Measurements from ENCODE around the gene NBL1.

NBL1 gene

GRCh38 chr1:19676438-19676922 lies 32.4 kb downstream of the NBL1 start:
- no peak for DNase-seq

DNA sequence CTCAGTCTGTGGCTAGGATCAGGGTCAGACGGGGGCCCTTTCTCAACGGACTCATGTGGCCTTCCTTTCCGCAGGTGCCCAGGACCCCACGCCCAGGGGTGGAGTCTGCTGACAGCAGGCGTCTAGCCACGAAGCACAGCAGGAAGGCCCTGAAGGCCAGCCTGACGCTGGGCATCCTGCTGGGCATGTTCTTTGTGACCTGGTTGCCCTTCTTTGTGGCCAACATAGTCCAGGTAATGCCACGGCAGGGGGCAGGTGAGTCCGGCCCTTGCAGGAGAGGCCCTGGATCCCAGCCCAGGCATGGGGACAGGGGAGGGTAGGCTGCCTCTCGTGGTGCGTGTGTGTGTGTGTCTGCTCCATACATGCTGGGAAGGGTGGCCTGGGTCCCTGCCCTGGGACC lies 34.4 kb downstream of the NBL1 start:
- DNase-seq: no peak

DNA sequence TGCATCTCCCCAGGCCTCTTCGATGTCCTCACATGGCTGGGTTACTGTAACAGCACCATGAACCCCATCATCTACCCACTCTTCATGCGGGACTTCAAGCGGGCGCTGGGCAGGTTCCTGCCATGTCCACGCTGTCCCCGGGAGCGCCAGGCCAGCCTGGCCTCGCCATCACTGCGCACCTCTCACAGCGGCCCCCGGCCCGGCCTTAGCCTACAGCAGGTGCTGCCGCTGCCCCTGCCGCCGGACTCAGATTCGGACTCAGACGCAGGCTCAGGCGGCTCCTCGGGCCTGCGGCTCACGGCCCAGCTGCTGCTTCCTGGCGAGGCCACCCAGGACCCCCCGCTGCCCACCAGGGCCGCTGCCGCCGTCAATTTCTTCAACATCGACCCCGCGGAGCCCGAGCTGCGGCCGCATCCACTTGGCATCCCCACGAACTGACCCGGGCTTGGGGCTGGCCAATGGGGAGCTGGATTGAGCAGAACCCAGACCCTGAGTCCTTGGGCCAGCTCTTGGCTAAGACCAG lies 34.9 kb downstream of the NBL1 start:
- DNase-seq: no peak

DNA sequence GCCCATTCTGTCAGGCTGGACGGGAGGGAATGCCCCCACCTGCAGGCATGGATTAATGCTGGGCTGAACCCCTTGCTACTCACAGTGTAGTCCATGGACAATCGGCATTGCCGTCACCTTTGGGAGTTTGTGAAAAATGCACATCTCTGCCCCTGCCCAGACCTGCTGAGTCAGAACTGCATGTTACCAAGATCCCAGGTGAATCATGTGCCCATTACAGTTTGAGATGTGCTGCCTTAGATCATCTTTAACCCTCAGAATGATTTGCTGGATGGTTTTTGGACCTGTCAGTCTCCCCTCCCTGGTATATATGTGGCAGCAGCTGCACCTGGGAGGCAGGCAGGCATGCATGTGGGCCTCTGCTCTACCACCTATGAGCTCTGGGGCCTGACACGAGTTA lies 35.6 kb downstream of the NBL1 start:
- no peak for DNase-seq

- DNase-seq: no peak
Observed at GRCh38 chr1:19680644-19681043, 36.5 kb downstream of the NBL1 start.

DNA sequence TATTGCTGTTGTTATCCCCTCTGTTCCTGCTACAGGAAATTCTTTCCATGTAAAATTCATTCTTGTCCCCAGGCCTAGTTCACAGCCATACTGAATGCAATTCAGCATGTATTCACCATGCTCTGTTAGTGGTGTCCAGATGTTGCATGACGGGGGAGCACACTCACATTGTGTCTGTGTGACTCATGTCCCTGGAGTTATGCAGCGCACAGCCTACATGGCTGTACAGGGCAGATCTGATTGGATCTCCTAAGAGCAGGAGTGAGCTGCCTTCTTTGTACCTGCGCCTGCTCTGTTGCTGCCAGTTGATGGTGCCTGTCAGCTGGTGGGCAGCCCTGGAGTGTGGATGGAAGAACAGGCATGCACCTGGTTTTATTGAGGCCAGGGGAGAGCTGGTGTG lies 38.1 kb downstream of the NBL1 start:
- no peak for DNase-seq

DNA sequence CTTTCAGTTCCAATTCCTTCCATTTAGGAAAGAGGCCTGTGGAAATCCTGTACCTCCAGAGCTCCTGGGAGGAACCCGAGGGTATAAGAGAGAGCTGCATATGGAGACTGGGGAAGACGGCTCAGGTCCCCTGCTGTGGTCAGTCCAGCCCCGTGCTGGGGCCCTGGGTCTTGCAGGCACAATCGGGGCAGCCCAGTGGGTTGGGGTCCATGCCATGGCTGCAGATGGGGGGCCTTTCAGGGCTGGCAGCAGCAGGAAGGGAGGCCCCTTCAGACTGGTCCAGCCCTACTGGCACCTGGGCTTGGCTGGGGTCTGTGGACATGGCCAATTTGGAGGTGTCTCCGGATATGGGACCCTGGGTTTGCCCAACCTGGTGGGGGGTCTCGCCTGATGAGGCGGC lies 38.8 kb downstream of the NBL1 start:
- DNase-seq: no peak

DNA sequence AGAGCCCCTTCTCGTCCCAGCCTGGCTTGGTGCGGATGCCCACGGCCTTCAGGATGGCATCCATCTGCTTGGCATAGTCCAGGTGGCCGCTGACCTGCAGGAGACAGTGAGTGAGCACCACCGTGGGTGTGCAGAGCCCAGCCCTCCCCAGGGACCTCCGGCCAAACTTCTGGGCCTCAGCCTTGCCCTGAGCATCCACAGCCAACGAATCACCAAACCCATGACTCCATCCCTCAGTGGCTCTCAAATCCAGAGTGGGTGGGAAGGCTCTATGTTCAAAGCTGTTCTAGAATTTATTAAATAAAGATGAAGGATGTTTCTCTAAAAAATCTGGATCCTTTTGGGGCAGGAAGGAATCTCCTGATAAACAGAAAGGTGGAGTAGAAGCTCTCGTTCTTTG lies 39.2 kb downstream of the NBL1 start:
- DNase-seq: no peak

DNA sequence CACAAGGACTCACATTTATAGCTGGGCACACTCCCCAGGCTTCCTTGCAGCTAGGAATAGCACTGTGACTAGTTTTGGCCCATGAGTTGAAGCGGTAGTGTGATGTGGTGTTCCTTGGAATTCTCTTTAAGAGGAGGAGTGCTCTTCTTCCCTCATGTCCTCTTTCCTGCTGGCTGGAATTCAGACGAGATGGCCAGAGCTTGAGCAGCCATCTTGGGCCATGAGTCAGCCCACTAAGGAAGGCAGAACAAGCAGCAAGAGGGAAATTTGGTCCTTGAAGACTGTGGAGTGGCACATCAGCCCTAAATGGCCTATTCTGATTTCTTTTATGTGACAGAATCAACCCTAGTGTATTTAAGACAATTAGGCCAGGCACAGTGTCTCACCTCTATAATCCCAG lies 40.6 kb downstream of the NBL1 start:
- DNase-seq: no peak

DNA sequence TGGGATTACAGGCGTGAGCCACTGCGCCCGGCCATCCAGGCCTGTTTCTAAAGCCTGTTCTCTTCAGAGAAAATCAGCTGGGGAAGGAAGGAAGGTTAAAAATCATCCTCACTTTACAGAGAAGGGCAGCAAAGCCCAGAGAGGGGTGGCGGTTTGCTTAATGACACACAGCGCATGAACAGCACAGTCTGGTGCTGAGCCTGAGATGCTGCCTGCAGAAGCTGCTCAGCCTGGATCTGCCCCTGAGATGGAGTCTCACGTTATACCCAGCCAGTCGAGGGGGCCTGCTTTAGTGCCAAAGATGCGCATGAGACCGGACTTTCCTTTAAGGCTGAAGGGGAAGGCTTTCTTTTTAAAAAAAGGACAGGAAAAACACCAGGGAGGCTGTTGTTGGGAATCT lies 41.9 kb downstream of the NBL1 start:
- no peak for DNase-seq

- no peak for DNase-seq
Observed at GRCh38 chr1:19687414-19687813, 43.3 kb downstream of the NBL1 start.

GRCh38 chr1:19688041-19688842 lies 44.1 kb downstream of the NBL1 start:
- no peak for DNase-seq

DNA sequence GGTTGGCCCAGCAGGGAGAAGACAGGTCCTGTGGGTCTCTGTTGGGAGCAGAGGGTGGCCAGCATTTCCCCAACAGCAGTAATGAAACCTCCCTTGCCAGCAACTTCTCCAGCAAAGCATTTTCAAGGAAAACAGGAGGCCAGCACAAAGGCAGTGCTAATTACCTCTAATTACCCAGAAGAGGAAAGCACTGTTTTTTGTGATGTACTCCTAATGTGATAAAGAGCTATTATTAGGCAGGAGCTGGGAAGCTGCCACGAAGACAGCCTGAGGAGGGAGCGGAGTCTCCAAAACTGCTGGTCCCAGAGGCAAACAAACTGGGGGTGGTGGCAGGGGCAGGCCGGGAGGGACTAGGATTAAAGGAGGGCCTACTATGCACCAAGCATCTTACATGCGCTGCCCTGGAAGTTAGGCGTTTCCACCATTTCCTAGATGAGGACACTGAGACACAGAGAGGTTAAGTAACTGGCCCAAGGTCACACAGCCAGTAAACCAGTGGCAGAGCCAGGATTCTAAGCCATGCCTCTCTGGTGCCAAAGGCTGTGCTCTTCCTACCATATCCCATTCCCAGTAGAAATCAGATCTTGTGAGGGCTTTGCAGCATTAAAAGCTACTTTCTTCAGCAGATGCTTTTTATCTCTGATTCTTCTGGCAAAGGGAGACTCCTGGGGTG lies 45.1 kb downstream of the NBL1 start:
- DNase-seq: peak; percentile 3

DNA sequence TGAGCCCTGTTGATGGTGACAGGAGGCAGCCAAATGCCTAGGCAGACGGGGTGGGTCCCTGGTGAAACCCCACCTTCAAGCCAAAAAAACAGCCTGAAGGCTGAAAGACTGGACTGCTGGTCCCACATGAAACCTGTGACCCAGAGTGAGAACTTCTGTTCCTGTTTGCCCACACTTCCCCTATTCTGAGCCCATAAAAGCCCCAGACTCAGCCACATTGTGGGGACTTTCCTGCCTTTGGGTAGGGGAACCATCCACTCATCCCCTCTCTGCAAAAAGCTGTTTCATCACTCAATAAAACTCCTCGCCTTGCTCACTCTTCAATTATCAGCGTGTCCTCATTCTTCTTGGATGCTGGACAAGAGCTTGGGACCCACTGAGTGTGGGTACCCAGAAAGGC lies 45.7 kb downstream of the NBL1 start:
- DNase-seq: no peak

DNA sequence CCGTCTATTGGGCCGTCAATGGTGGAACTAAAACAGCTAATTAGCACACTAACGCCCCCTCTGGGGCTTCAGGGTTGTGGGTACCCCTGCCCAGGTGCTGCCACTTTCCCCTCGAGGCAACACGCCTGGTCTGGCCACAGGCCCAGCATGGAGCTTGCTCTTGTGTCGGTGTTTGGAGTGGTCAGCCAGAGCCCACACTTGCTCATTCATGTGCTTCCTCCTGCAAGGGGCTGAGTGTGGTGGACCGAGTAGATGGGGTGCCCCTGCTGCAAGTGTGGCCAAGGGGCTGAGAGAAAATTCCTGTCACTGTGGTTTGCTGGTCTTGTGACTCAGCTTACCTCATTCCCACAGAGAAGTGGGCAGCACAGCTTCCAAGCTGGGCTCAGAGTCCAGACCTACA lies 46.2 kb downstream of the NBL1 start:
- DNase-seq: no peak

DNA sequence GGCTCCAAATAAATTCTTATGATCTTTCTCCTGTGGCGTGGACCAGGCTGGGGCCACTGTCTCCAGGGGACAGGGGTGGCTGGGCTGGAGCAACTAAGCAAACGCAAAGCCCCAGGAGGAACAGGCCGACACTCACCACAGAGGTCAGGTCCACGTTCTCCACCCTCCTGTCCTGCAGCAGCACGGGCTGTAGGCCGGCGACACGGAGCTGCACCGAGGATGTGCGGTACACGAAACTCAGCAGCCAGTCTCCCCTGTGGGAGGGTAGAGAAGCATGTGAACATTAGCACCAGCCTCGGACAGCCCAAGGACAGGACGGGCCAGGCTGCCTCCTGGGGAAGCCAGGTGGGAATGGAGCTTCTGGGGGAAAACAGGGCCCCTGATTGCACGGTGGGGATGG lies 50.2 kb downstream of the NBL1 start:
- DNase-seq: no peak

GRCh38 chr1:19695772-19696171 lies 51.7 kb downstream of the NBL1 start:
- DNase-seq: no peak

DNA sequence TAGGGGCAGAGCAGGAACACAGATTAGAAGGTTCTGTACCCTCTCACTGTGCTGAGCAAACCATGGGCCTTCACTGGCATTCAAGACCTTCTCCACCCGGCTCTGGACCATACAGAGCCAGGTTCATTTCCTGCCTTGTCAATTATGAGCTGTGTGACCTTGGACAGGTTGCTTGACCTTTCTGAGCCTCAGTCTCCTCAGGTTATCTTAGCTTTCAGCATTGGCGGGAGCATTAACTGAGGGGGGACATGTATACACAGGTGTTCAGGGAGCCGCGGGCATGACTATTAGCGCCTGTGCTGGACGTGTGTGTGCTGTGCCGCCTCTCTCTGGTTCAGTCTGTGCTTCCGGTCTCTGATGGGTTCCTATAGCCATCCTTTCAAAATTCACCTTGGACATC lies 52.7 kb downstream of the NBL1 start:
- DNase-seq: no peak

GRCh38 chr1:19698181-19698580 lies 54.1 kb downstream of the NBL1 start:
- DNase-seq: no peak

GRCh38 chr1:19700079-19700777 lies 56.1 kb downstream of the NBL1 start:
- DNase-seq: no peak

DNA sequence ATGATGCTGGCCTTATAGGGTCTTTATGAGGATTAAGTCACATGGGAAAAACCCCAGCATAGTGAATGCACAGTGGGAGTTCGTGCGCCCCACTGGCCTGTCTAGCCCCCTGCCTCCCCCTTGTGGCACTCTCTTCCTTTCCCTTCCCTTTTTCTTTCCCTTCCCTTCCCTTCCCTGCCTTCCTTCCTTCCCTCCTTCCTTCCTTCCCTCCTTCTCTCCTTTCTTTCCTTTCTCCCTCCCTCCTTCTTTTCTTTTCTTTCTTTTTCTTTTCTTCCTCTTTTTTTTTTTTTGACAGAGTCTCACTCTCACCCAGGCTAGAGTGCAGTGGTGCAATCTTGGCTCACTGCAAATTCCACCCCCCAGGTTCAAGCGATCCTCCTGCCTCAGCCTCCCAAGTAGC lies 59.2 kb downstream of the NBL1 start:
- DNase-seq: no peak

GRCh38 chr1:19704247-19705113 lies 60.4 kb downstream of the NBL1 start:
- DNase-seq: no peak

DNA sequence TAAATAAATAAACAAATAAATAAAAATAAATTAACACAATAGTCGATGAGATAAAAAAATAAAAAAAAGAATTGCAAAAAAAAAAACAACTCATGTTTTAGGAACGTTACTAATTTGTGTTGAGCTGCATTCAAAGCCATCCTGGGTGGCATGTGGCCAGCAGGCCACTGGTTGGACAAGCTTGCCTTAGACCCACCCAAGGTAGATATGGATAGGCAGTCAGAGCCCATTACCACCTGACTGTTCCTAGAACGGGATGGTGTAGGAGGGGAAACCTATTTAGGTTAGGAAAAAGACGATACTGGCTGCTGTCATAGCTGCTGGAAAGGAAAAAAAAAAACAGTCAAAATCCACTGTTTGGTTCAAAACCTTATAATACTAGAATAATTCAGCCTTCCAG lies 61.4 kb downstream of the NBL1 start:
- DNase-seq: no peak
